ENCODE results near the gene PCDH1.

Gene PCDH1

GRCh38 chr5:141857226-141857625, 21.0 kb downstream of the PCDH1 start:
- Mint-ChIP-seq H3K27ac (no peak overlapping the region), H3K36me3 (no peaks in the 10 kb centered on the region), H3K4me1 (ENCODE audit: low read depth) (no peaks in the 10 kb centered on the region), H3K27me3 (peaks cover 2% of the 10 kb centered on the region), H3K4me3 (no peak overlapping the region), H3K9me3 (ENCODE audit: low read depth) (no peaks in the 10 kb centered on the region)

GRCh38 chr5:141856037-141856790, 22.0 kb downstream of the PCDH1 start:
- peaks cover 2% of the 10 kb centered on the region for H3K27me3 Mint-ChIP-seq
- no peak overlapping the region for H3K27ac Mint-ChIP-seq
- no peak overlapping the region for H3K4me3 Mint-ChIP-seq
- H3K9me3 Mint-ChIP-seq (ENCODE audit: low read depth) = no peaks in the 10 kb centered on the region
- no peaks in the 10 kb centered on the region for H3K36me3 Mint-ChIP-seq
- H3K4me1 Mint-ChIP-seq (ENCODE audit: low read depth) = no peaks in the 10 kb centered on the region

DNA sequence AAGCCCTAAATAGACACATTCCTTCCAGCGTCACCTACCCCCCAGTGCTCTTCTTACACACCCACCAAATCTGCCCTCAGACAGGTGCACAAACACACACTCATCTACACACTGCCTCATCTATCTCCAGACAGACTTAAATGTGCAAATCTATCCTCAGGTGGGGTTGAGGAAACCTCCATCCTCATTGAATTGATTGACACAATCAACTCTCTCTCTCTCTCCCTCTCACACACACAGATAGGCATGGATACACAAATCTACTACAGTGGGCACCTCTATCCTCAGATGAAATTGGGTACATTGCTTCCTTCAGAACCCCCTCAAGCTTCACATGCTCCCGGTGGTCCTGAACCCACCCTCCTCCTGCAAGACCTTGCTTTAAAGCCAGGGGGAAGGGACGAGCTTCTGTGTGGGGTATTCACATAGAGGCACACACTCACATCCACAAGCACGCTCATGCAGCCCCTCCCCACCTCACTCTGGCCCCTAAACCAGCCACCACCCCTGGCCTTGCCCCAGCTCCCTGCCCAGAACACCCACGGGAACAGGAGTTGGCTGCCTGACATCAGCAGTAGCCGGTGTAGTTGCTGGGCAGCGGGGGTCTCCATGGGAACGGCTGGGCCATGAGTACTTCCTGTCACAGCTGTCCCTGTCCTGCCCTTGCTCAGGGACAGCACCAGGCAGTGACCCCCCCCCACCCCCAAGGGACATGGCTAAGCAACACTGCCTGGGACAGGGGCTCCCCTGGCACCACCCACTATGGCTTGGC, 22.8 kb downstream of the PCDH1 start:
- Mint-ChIP-seq H3K27me3 (peaks cover 2% of the 10 kb centered on the region), H3K36me3 (no peaks in the 10 kb centered on the region), H3K27ac (no peak overlapping the region), H3K9me3 (ENCODE audit: low read depth) (no peaks in the 10 kb centered on the region), H3K4me3 (no peak overlapping the region), H3K4me1 (ENCODE audit: low read depth) (no peaks in the 10 kb centered on the region)

GRCh38 chr5:141853895-141854626, 24.1 kb downstream of the PCDH1 start:
- H3K27ac Mint-ChIP-seq = no peak overlapping the region
- no peaks in the 10 kb centered on the region for H3K9me3 Mint-ChIP-seq (ENCODE audit: low read depth)
- no peak overlapping the region for H3K4me3 Mint-ChIP-seq
- H3K27me3 Mint-ChIP-seq = no peaks in the 10 kb centered on the region
- H3K4me1 Mint-ChIP-seq (ENCODE audit: low read depth) = peaks cover 2% of the 10 kb centered on the region
- no peaks in the 10 kb centered on the region for H3K36me3 Mint-ChIP-seq

DNA sequence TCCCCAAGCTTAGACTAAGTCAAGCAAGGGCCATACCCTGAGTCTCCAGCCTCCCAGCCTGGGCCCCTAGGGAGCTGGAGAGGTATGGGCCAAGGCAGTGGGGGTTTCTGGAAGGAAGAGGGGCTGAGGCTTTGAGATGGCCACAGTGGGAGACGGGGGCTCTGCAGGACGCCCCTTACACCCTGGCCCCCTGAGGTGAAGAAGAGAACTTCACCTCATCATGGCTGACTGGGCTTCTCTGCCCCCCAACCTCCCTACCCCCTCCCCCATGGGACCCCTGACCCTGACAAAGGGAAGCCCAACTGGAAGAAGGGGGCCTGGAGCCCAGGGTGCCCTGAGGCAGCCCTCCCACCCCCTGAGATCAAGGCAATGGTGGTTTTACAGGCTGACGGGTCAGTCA, 25.8 kb downstream of the PCDH1 start:
- peaks cover 8% of the 10 kb centered on the region for H3K4me1 Mint-ChIP-seq (ENCODE audit: low read depth)
- no peak overlapping the region for H3K27ac Mint-ChIP-seq
- no peak overlapping the region for H3K4me3 Mint-ChIP-seq
- H3K9me3 Mint-ChIP-seq (ENCODE audit: low read depth) = no peaks in the 10 kb centered on the region
- H3K27me3 Mint-ChIP-seq = no peaks in the 10 kb centered on the region
- no peaks in the 10 kb centered on the region for H3K36me3 Mint-ChIP-seq

- Mint-ChIP-seq H3K4me3 (peak overlapping the region; percentile 65), H3K36me3 (no peaks in the 10 kb centered on the region), H3K9me3 (ENCODE audit: low read depth) (no peaks in the 10 kb centered on the region), H3K27ac (no peak overlapping the region), H3K27me3 (no peaks in the 10 kb centered on the region), H3K4me1 (ENCODE audit: low read depth) (peaks cover 8% of the 10 kb centered on the region)
Measured at GRCh38 chr5:141851195-141851874, 26.9 kb downstream of the PCDH1 start.

DNA sequence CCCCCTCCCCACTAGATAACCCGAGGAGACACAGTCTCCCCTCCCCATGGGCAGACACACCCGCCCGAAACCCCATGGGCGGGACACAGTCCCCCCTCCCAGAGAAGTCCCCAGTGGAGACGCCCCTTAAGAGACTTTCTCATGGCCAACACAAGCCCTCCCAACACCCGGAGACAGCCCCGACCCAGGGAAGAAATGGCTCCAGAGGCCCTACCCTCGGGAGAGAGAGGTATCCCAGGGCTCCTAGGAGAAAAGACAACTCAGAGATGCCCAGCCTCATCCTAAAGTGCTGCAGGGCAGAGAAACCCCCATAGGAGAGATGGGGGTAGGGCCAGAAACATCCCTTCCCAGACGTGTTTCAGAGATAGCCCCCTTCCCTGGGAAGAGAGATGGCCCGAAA, 27.4 kb downstream of the PCDH1 start:
- peaks cover 11% of the 10 kb centered on the region for H3K4me1 Mint-ChIP-seq (ENCODE audit: low read depth)

DNA sequence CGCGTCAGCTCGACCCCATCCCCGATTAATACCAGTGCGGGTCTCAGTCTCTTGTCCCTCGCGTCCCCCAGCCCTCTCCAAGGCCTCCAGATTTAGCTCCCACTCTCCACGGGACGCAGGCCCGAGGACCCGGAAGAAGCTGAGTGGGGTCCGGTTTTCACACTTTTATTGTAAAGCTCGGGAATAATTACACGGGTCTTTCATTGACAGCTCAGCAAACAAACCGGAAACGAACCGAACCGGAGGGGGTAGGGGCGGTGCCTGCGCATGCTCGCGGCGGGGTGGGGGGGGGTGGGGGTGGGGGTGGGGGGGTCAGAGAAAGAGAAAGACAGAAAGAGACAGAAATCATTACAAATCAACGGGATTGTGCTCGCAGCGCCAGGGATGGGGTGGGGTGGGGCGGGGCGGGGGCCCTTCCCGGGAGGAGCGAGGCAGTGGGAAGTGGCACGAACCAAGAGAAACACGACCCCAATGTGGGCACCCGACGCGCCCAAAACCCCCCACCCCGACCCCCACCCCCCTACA, 27.9 kb downstream of the PCDH1 start:
- peak overlapping the region; percentile 85 for H3K4me3 Mint-ChIP-seq
- H3K36me3 Mint-ChIP-seq = no peaks in the 10 kb centered on the region

More for the DNA sequence above, 27.4 kb downstream of the PCDH1 start:
- Mint-ChIP-seq H3K27me3 (no peaks in the 10 kb centered on the region), H3K27ac (no peak overlapping the region), H3K36me3 (no peaks in the 10 kb centered on the region), H3K9me3 (ENCODE audit: low read depth) (no peaks in the 10 kb centered on the region), H3K4me3 (peak overlapping the region; percentile 65)

GRCh38 chr5:141849415-141850243, 28.6 kb downstream of the PCDH1 start:
- Mint-ChIP-seq H3K27me3 (no peaks in the 10 kb centered on the region), H3K4me1 (ENCODE audit: low read depth) (peaks cover 13% of the 10 kb centered on the region)

More for the DNA sequence above, 27.9 kb downstream of the PCDH1 start:
- H3K9me3 Mint-ChIP-seq (ENCODE audit: low read depth) = no peaks in the 10 kb centered on the region
- H3K27ac Mint-ChIP-seq = peak overlapping the region; percentile 28
- peaks cover 12% of the 10 kb centered on the region for H3K4me1 Mint-ChIP-seq (ENCODE audit: low read depth)
- H3K27me3 Mint-ChIP-seq = no peaks in the 10 kb centered on the region

GRCh38 chr5:141848744-141849414, 29.3 kb downstream of the PCDH1 start:
- peak overlapping the region; percentile 85 for H3K4me3 Mint-ChIP-seq
- H3K27me3 Mint-ChIP-seq = no peaks in the 10 kb centered on the region
- H3K4me1 Mint-ChIP-seq (ENCODE audit: low read depth) = peaks cover 13% of the 10 kb centered on the region
- H3K9me3 Mint-ChIP-seq (ENCODE audit: low read depth) = no peaks in the 10 kb centered on the region
- no peaks in the 10 kb centered on the region for H3K36me3 Mint-ChIP-seq
- peak overlapping the region; percentile 41 for H3K27ac Mint-ChIP-seq

More at GRCh38 chr5:141849415-141850243, 28.6 kb downstream of the PCDH1 start:
- no peaks in the 10 kb centered on the region for H3K36me3 Mint-ChIP-seq
- H3K27ac Mint-ChIP-seq = peak overlapping the region; percentile 41
- peak overlapping the region; percentile 85 for H3K4me3 Mint-ChIP-seq
- H3K9me3 Mint-ChIP-seq (ENCODE audit: low read depth) = no peaks in the 10 kb centered on the region

GRCh38 chr5:141846031-141846430, 32.2 kb downstream of the PCDH1 start:
- H3K27me3 Mint-ChIP-seq = peaks cover 2% of the 10 kb centered on the region
- no peaks in the 10 kb centered on the region for H3K36me3 Mint-ChIP-seq
- no peak overlapping the region for H3K27ac Mint-ChIP-seq
- H3K4me1 Mint-ChIP-seq (ENCODE audit: low read depth) = peaks cover 13% of the 10 kb centered on the region
- H3K4me3 Mint-ChIP-seq = no peak overlapping the region
- no peaks in the 10 kb centered on the region for H3K9me3 Mint-ChIP-seq (ENCODE audit: low read depth)

DNA sequence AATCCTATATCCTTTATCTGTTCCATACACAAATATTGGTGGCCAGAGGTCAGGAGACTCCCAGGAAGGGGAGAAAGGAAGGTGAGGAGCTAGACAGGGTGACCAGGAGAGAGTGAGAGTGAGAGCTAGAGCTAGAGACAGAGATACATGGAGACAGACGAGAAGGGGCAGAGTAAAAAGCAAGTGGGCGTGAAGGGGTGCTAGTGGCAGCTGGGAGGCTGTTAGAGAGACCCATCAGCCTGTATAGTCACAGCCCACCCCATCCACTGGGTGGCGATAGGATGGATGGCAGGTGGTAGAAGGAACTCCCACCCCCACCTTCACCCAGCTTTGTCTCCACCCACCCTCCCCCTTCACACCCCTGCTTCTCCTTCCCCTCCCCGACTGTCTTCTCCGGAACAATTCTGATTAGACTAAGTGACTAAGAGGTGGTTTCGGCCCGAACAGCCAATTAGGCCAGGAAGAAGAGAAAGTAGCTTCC, 32.8 kb downstream of the PCDH1 start:
- Mint-ChIP-seq H3K4me3 (no peak overlapping the region), H3K27ac (no peak overlapping the region), H3K9me3 (ENCODE audit: low read depth) (no peaks in the 10 kb centered on the region), H3K4me1 (ENCODE audit: low read depth) (peaks cover 13% of the 10 kb centered on the region), H3K36me3 (no peaks in the 10 kb centered on the region), H3K27me3 (peaks cover 2% of the 10 kb centered on the region)

DNA sequence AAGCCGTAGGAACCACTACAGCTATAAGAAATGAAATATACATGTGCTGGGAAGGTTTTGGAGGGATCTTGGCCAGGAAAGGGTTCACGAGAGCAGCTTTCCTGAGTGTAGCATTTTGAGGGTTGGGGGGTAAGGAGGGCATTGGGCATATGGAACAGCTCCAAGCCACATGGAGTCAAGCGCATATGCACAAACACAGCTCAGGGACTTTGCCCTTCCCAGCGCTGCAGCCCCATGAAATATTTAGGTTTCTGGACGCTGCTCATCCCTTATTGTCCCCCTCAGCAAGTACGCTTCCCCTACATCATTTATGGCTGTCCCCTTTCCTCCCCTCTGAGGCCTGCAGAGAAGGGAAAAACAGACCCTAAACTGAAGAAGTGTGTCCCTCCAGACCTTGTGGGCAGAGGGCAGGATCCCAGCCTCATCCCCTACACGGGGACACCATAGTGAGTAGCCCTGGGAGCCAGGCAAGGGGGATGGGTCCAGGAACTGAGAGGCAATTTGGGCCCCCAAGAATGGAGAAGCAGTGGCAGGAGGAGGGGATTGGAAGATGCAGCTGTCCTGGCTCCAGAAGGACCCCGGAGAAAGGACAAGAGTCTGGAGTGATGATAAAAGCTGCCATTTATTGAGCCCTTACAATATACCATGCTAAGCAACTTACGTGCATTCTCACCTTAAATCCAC, 33.7 kb downstream of the PCDH1 start:
- Mint-ChIP-seq H3K9me3 (ENCODE audit: low read depth) (no peaks in the 10 kb centered on the region), H3K36me3 (no peaks in the 10 kb centered on the region), H3K4me3 (no peak overlapping the region), H3K27me3 (peaks cover 2% of the 10 kb centered on the region), H3K4me1 (ENCODE audit: low read depth) (peaks cover 13% of the 10 kb centered on the region), H3K27ac (no peak overlapping the region)
